Spinal cord (tissue), 10 donors: ENCODE results near the gene HTRA3. TPM values are rescaled to one million over a fixed set of nuclear protein-coding genes. Genes with fewer than 3 reads are reported as not detected.

ENCODE experiments used
- DNase-seq, 6 donors: peaks; one replicate each; pipeline versions ENCODE4 v3.0.0 to v3.0.0-alpha.2; 2013 to 2015; ENCODE audit warnings: low spot score in 6 of 6, low read depth in 4 of 6
- H3K27ac ChIP-seq: one replicate; pipeline ENCODE4 v1.5.1; 2013; ENCODE audit warnings: low read depth, low read length, control low read depth
- H3K27me3 ChIP-seq: one replicate; pipeline ENCODE4 v1.6.1; 2013; ENCODE audit warnings: low read length; ENCODE audit not compliant: control insufficient read depth, insufficient read depth
- H3K36me3 ChIP-seq: one replicate; pipeline ENCODE4 v1.6.1; 2013; ENCODE audit warnings: low read length; ENCODE audit not compliant: control insufficient read depth, insufficient read depth
- H3K4me1 ChIP-seq: one replicate; pipeline ENCODE4 v1.6.1; 2013; ENCODE audit warnings: low read length; ENCODE audit not compliant: control insufficient read depth, insufficient read depth
- H3K4me3 ChIP-seq: one replicate; pipeline ENCODE4 v1.5.1; 2013; ENCODE audit warnings: low read depth, low read length, control low read depth
- H3K9me3 ChIP-seq: one replicate; pipeline ENCODE4 v1.6.1; 2013; ENCODE audit warnings: low read length; ENCODE audit not compliant: control insufficient read depth, insufficient read depth
- WGBS: methylation state at CpG from one replicate; pipeline ENCODE4 v1.1.5; 2013; ENCODE audit warnings: missing lambda C conversion rate; ENCODE audit not compliant: insufficient coverage; 5-methylcytosine and 5-hydroxymethylcytosine counted together
- polyA plus RNA-seq, 2 donors: library from polyadenylated mRNA; unstranded; fragments of 120-200 nt; gene quantifications; one replicate each; pipeline ENCODE4 v1.2.1, GENCODE V29; 2013; ENCODE audit not compliant: insufficient read length in 2 of 2
- total RNA-seq, 2 donors: library from RNA; depleted of rRNA in 1 of 2; stranded (reverse); fragments of 120-200 nt in 1 of 2; fragments of >200 nt in 1 of 2; gene quantifications; one replicate each; pipeline versions ENCODE4 v1.2.3 to v1.2.4, GENCODE V29; 2013 to 2014
- donor health status: healthy.

Gene HTRA3
- total and polyA plus RNA-seq, 4 donors, result 8.7 to 23.4 (median 10.6) TPM

GRCh38 chr4:8280158-8280875 lies 10.8 kb downstream of the HTRA3 start:
- no peak for DNase-seq
- Histone ChIP-seq H3K27me3 (no peaks in the 10 kb centered on the region), H3K36me3 (no peaks in the 10 kb centered on the region), H3K9me3 (no peaks in the 10 kb centered on the region), H3K4me3 (no peak overlapping the region), H3K27ac (no peak overlapping the region), H3K4me1 (peaks cover 17% of the 10 kb centered on the region)
- WGBS, result 88% methylated on average over 22 of the region's 25 CpGs

GRCh38 chr4:8280876-8281440 lies 11.4 kb downstream of the HTRA3 start:
- H3K36me3 ChIP-seq, result no peaks in the 10 kb centered on the region
- WGBS, result 90% methylated on average over 11 of the region's 15 CpGs
- peaks cover 14% of the 10 kb centered on the region for H3K4me1 ChIP-seq
- DNase-seq, result no peak
- H3K4me3 ChIP-seq, result no peak overlapping the region
- no peaks in the 10 kb centered on the region for H3K9me3 ChIP-seq
- no peak overlapping the region for H3K27ac ChIP-seq
- no peaks in the 10 kb centered on the region for H3K27me3 ChIP-seq

GRCh38 chr4:8281519-8282133 lies 12.1 kb downstream of the HTRA3 start:
- no peaks in the 10 kb centered on the region for H3K27me3 ChIP-seq
- H3K4me1 ChIP-seq, result peaks cover 8% of the 10 kb centered on the region
- WGBS, result 64% methylated on average over 19 of the region's 19 CpGs
- H3K36me3 ChIP-seq, result no peaks in the 10 kb centered on the region
- no peaks in the 10 kb centered on the region for H3K9me3 ChIP-seq
- no peak overlapping the region for H3K4me3 ChIP-seq
- H3K27ac ChIP-seq, result no peak overlapping the region
- peak in 1 of 6 donors; percentile 69 for DNase-seq

GRCh38 chr4:8282134-8282641 lies 12.6 kb downstream of the HTRA3 start:
- no peak for DNase-seq
- Histone ChIP-seq H3K4me3 (no peak overlapping the region), H3K36me3 (no peaks in the 10 kb centered on the region), H3K9me3 (no peaks in the 10 kb centered on the region), H3K27me3 (no peaks in the 10 kb centered on the region), H3K27ac (no peak overlapping the region), H3K4me1 (peaks cover 5% of the 10 kb centered on the region)
- 94% methylated on average over 14 of the region's 14 CpGs for WGBS

- WGBS, result 88% methylated on average over 14 of the region's 14 CpGs
- H3K36me3 ChIP-seq, result no peaks in the 10 kb centered on the region
- H3K27me3 ChIP-seq, result no peaks in the 10 kb centered on the region
- peaks cover 5% of the 10 kb centered on the region for H3K4me1 ChIP-seq
- no peak overlapping the region for H3K4me3 ChIP-seq
- H3K27ac ChIP-seq, result no peak overlapping the region
- H3K9me3 ChIP-seq, result no peaks in the 10 kb centered on the region
- DNase-seq, result no peak
These were observed 13.2 kb downstream of the HTRA3 start for GRCh38 chr4:8282742-8283141.

- DNase-seq, result no peak
- Histone ChIP-seq H3K4me3 (no peak overlapping the region), H3K27ac (no peak overlapping the region), H3K27me3 (no peaks in the 10 kb centered on the region), H3K4me1 (peaks cover 5% of the 10 kb centered on the region), H3K36me3 (no peaks in the 10 kb centered on the region), H3K9me3 (no peaks in the 10 kb centered on the region)
- 89% methylated on average over 10 of the region's 10 CpGs for WGBS
These were observed 13.6 kb downstream of the HTRA3 start for GRCh38 chr4:8283161-8283560.

- Histone ChIP-seq H3K4me1 (peaks cover 5% of the 10 kb centered on the region), H3K9me3 (no peaks in the 10 kb centered on the region), H3K4me3 (no peak overlapping the region), H3K27me3 (no peaks in the 10 kb centered on the region), H3K36me3 (no peaks in the 10 kb centered on the region), H3K27ac (no peak overlapping the region)
- 71% methylated on average over 16 of the region's 20 CpGs for WGBS
- no peak for DNase-seq
These were observed 14.1 kb downstream of the HTRA3 start for GRCh38 chr4:8283631-8284121.

GRCh38 chr4:8284391-8284790 lies 14.8 kb downstream of the HTRA3 start:
- 73% methylated on average over 11 of the region's 11 CpGs for WGBS
- Histone ChIP-seq H3K4me3 (no peak overlapping the region), H3K9me3 (no peaks in the 10 kb centered on the region), H3K36me3 (no peaks in the 10 kb centered on the region), H3K27ac (no peak overlapping the region), H3K27me3 (no peaks in the 10 kb centered on the region), H3K4me1 (peaks cover 5% of the 10 kb centered on the region)
- no peak for DNase-seq

- Histone ChIP-seq H3K4me1 (peaks cover 5% of the 10 kb centered on the region), H3K36me3 (no peaks in the 10 kb centered on the region), H3K27ac (no peak overlapping the region), H3K27me3 (no peaks in the 10 kb centered on the region), H3K9me3 (no peaks in the 10 kb centered on the region), H3K4me3 (no peak overlapping the region)
- 62% methylated on average over 11 of the region's 16 CpGs for WGBS
- DNase-seq, result no peak
These were observed 15.8 kb downstream of the HTRA3 start for GRCh38 chr4:8285143-8285975.
